PC-9 (cell line): Measurements from ENCODE around the gene EFS. TPM values are rescaled to one million over a fixed set of nuclear protein-coding genes. Genes with fewer than 3 reads are reported as not detected.
"Not testable (repeated sequence)": the region's sequence is repeated elsewhere in the genome, so short reads cannot be mapped to it uniquely, and the experiment has no call there.

Source experiments
- BruUV-seq: library from RNA; stranded (reverse); fragments of 400-500 nt; replicated peaks from 2 replicates; lab custom pipeline; 2021; lab: Mats Ljungman, UMichigan
- CTCF ChIA-PET: fragments of 300-600 bp; sonication (Branson Sonifier 250); formaldehyde crosslinking; loops from one replicate; lab custom pipeline; 2022; ENCODE audit warnings: antibody characterized with exemption; lab: Charles Lee
- POLR2A ChIA-PET: fragments of 300-600 bp; sonication (Branson Sonifier 250); formaldehyde crosslinking; loops from one replicate; lab custom pipeline; 2022; ENCODE audit warnings: antibody characterized with exemption; ENCODE audit not compliant: unreplicated experiment; lab: Charles Lee
- DNase-seq, 2 experiments: peaks; one replicate each; pipeline versions ENCODE4 v3.0.0 to v3.0.0-alpha.2; 2015 to 2022; ENCODE audit warnings: mixed read lengths in 1 of 2
- H2AFZ ChIP-seq: fragments of 200-600 bp; sonication (generic); 2 replicates; pipeline ENCODE4 v1.8.1; 2017; ENCODE audit warnings: antibody characterized with exemption
- H3F3A ChIP-seq: fragments of 200-600 bp; sonication (generic); 2 replicates; pipeline ENCODE4 v1.8.1; 2017; ENCODE audit warnings: antibody characterized with exemption, mild to moderate bottlenecking, low read depth; ENCODE audit not compliant: insufficient read depth
- H3K27ac ChIP-seq: fragments of 200-600 bp; sonication (generic); 2 replicates; pipeline ENCODE4 v1.6.1; 2016; ENCODE audit warnings: mixed run types
- H3K27me3 ChIP-seq: fragments of 200-600 bp; sonication (generic); 2 replicates; pipeline ENCODE4 v1.6.1; 2016; ENCODE audit warnings: low read depth, mixed run types; ENCODE audit not compliant: insufficient read depth
- H3K36me3 ChIP-seq: fragments of 200-600 bp; sonication (generic); 2 replicates; pipeline ENCODE4 v1.6.1; 2016; ENCODE audit warnings: low read depth, mixed run types
- H3K4me1 ChIP-seq: fragments of 200-600 bp; sonication (generic); replicated peaks from 2 replicates; pipeline ENCODE4 v1.6.1; 2016; ENCODE audit warnings: mixed run types; ENCODE audit not compliant: insufficient read depth
- H3K4me2 ChIP-seq: fragments of 200-600 bp; sonication (generic); 2 replicates; pipeline ENCODE4 v1.6.1; 2017; ENCODE audit warnings: mixed run types
- H3K4me3 ChIP-seq: fragments of 200-600 bp; sonication (generic); 2 replicates; pipeline ENCODE4 v1.6.1; 2016; ENCODE audit warnings: mixed run types
- H3K79me2 ChIP-seq: fragments of 200-600 bp; sonication (generic); 2 replicates; pipeline ENCODE4 v1.6.1; 2017; ENCODE audit warnings: low read depth, mixed run types
- H3K9me2 ChIP-seq: fragments of 200-600 bp; sonication (generic); 2 replicates; pipeline ENCODE4 v1.8.1; 2017; ENCODE audit warnings: mild to moderate bottlenecking; ENCODE audit not compliant: insufficient read depth
- H3K9me3 ChIP-seq: fragments of 200-600 bp; sonication (generic); 2 replicates; pipeline ENCODE4 v1.8.1; 2016; ENCODE audit warnings: low read depth; ENCODE audit not compliant: insufficient read depth
- H4K20me1 ChIP-seq: fragments of 200-600 bp; sonication (generic); 2 replicates; pipeline ENCODE4 v1.8.1; 2017; ENCODE audit not compliant: insufficient read depth
- EZH2 ChIP-seq: fragments of 200-600 bp; sonication (generic); IDR thresholded peaks from 2 replicates; pipeline ENCODE4 v1.8.0; 2017; ENCODE audit warnings: antibody characterized with exemption, low read depth
- intact Hi-C: fragments of 100-400 bp; cut with micrococcal nuclease; formaldehyde crosslinking; loops from one replicate; pipeline ENCODE4 v1.10.0; 2022; ENCODE audit not compliant: unreplicated experiment
- total RNA-seq: library from RNA; stranded (reverse); gene quantifications from 2 replicates; pipeline ENCODE4 v1.2.3, GENCODE V29; 2021
- TF ChIP-seq, protein P1 (sequence below): fragments of 200-600 bp; sonication (generic); conservative IDR thresholded peaks from 2 replicates; pipeline ENCODE4 v1.6.1; 2017; ENCODE audit warnings: mixed run types, antibody characterized with exemption, mild to moderate bottlenecking, moderate library complexity

The EFS gene
- total RNA-seq, 1 experiment from 2014 or later, result not detected

DNA sequence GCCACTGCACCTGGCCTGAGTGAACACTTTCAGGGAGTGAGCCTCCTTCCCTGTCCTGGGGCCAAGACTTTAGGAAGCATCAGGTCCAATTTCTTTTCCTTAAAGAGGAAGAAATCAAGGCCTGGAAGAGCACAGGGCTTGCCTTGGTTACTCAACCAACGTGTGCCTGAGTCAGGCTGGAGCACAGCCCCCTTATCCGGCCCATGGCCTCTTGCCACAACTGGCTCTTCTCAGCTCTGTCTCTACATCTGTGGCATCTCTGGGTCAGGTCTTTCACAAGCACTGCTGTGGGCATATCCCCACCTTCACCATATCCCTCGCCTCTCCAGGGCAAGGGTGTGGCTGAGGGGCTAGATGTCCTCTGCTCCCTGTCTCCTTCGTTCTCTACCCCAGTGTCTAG lies 36.3 kb upstream of the EFS start:
- Histone ChIP-seq H3K27ac (no peak overlapping the region), H4K20me1 (no peaks in the 10 kb centered on the region), H3K9me2 (no peaks in the 10 kb centered on the region), H3K4me3 (no peak overlapping the region), H3F3A (no peaks in the 10 kb centered on the region), H2AFZ (no peak overlapping the region), H3K4me2 (no peak overlapping the region), H3K9me3 (no peaks in the 10 kb centered on the region), H3K79me2 (no peaks in the 10 kb centered on the region), H3K4me1 (no peaks in the 10 kb centered on the region), H3K27me3 (peaks cover 92% of the 10 kb centered on the region), H3K36me3 (no peaks in the 10 kb centered on the region)
- ChIA-PET CTCF (no interaction called here), POLR2A (no interaction called here)
- TF ChIP-seq EZH2, result no peak
- TF ChIP-seq, protein P1, sequence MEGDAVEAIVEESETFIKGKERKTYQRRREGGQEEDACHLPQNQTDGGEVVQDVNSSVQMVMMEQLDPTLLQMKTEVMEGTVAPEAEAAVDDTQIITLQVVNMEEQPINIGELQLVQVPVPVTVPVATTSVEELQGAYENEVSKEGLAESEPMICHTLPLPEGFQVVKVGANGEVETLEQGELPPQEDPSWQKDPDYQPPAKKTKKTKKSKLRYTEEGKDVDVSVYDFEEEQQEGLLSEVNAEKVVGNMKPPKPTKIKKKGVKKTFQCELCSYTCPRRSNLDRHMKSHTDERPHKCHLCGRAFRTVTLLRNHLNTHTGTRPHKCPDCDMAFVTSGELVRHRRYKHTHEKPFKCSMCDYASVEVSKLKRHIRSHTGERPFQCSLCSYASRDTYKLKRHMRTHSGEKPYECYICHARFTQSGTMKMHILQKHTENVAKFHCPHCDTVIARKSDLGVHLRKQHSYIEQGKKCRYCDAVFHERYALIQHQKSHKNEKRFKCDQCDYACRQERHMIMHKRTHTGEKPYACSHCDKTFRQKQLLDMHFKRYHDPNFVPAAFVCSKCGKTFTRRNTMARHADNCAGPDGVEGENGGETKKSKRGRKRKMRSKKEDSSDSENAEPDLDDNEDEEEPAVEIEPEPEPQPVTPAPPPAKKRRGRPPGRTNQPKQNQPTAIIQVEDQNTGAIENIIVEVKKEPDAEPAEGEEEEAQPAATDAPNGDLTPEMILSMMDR, result no peak
- intact Hi-C loops, result no loop called here
- BruUV-seq, result no TSS peak
- no peak for DNase-seq

- DNase-seq, intact Hi-C loops, H2AFZ ChIP-seq, H4K20me1 ChIP-seq, H3K4me1 ChIP-seq, POLR2A ChIA-PET, H3K9me2 ChIP-seq, H3K36me3 ChIP-seq, H3K9me3 ChIP-seq, H3K4me2 ChIP-seq, H3K79me2 ChIP-seq, H3K4me3 ChIP-seq, CTCF ChIA-PET, H3K27ac ChIP-seq, H3F3A ChIP-seq, BruUV-seq: not testable (repeated sequence)
- peaks cover 92% of the 10 kb centered on the region for H3K27me3 ChIP-seq
Observed at GRCh38 chr14:23400496-23401149, 35.7 kb upstream of the EFS start.

GRCh38 chr14:23399591-23399990 lies 34.6 kb upstream of the EFS start:
- H3K27me3 ChIP-seq, result peaks cover 90% of the 10 kb centered on the region
- H3K27ac ChIP-seq, result no peak overlapping the region
- H3K9me2 ChIP-seq, result no peaks in the 10 kb centered on the region
- H3K36me3 ChIP-seq, result no peaks in the 10 kb centered on the region
- no peaks in the 10 kb centered on the region for H3K4me1 ChIP-seq
- no peak for TF ChIP-seq EZH2
- TF ChIP-seq, protein P1, result no peak
- no TSS peak for BruUV-seq
- CTCF ChIA-PET, result no interaction called here
- no peaks in the 10 kb centered on the region for H3F3A ChIP-seq
- intact Hi-C loops, result no loop called here
- POLR2A ChIA-PET, result no interaction called here
- H2AFZ ChIP-seq, result no peak overlapping the region
- H4K20me1 ChIP-seq, result no peaks in the 10 kb centered on the region
- H3K79me2 ChIP-seq, result no peaks in the 10 kb centered on the region
- no peak overlapping the region for H3K4me2 ChIP-seq
- no peak overlapping the region for H3K4me3 ChIP-seq
- no peaks in the 10 kb centered on the region for H3K9me3 ChIP-seq
- no peak for DNase-seq

DNA sequence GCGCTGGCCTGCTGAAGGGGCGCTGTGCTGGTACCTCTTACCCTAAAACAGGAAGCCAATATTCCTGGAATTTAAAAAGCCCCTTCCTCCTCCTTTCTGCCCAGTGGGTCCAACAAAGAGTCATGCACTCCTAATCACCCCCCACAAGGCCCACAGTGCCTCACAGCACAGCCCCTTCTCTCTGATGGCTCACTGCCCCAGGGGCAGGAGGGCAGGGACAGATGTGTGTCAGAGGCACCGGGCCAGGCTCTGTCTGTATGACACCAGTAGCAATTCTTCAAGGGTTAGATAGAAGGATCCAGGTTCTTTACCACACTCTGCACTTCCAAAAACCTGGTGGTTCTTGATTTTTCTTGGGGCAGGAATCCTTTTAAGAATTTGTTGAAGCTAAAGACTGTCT lies 34.2 kb upstream of the EFS start:
- ChIA-PET CTCF (no interaction called here), POLR2A (no interaction called here)
- no peak overlapping the region for H2AFZ ChIP-seq
- peaks cover 90% of the 10 kb centered on the region for H3K27me3 ChIP-seq
- H3K4me1 ChIP-seq, result no peaks in the 10 kb centered on the region
- no peaks in the 10 kb centered on the region for H3F3A ChIP-seq
- no peaks in the 10 kb centered on the region for H3K9me3 ChIP-seq
- TF ChIP-seq, protein P1, result no peak
- TF ChIP-seq EZH2, result no peak
- H3K27ac ChIP-seq, result no peak overlapping the region
- no peak overlapping the region for H3K4me2 ChIP-seq
- H3K4me3 ChIP-seq, result no peak overlapping the region
- H4K20me1 ChIP-seq, result no peaks in the 10 kb centered on the region
- H3K36me3 ChIP-seq, result no peaks in the 10 kb centered on the region
- BruUV-seq, result no TSS peak
- H3K79me2 ChIP-seq, result no peaks in the 10 kb centered on the region
- no peak for DNase-seq
- H3K9me2 ChIP-seq, result no peaks in the 10 kb centered on the region
- intact Hi-C loops, result no loop called here
